PC-3 (cell line): ENCODE results near the gene BPIFB3. TPM values are rescaled to one million over a fixed set of nuclear protein-coding genes. Genes with fewer than 3 reads are reported as not detected.
"Not testable (repeated sequence)": the region's sequence is repeated elsewhere in the genome, so short reads cannot be mapped to it uniquely, and the experiment has no call there.

Experiments
- ATAC-seq: fragments of 200-7000 bp; cut with Tn5 transposase; 2 replicates; pipeline ENCODE4 v1.9.1; 2020; ENCODE audit warnings: mild to moderate bottlenecking, moderate library complexity
- BruUV-seq: library from RNA; stranded (reverse); fragments of 400-500 nt; replicated peaks from 2 replicates; lab custom pipeline; 2021; lab: Mats Ljungman, UMichigan
- CTCF ChIA-PET: fragments of 300-600 bp; sonication (Branson Sonifier 250); formaldehyde crosslinking; loops from one replicate; lab custom pipeline; 2022; ENCODE audit warnings: antibody characterized with exemption; lab: Charles Lee
- POLR2A ChIA-PET: fragments of 300-600 bp; sonication (Branson Sonifier 250); formaldehyde crosslinking; loops from one replicate; lab custom pipeline; 2022; ENCODE audit warnings: antibody characterized with exemption; ENCODE audit not compliant: unreplicated experiment; lab: Charles Lee
- DNase-seq: peaks from one replicate; pipeline ENCODE4 v3.0.0-alpha.2; 2015
- H2AFZ ChIP-seq: fragments of 300-600 bp; sonication (generic); 2 replicates; pipeline ENCODE4 v1.6.0; 2016; ENCODE audit warnings: antibody characterized with exemption, low read length
- H3F3A ChIP-seq: fragments of 300-600 bp; sonication (generic); one replicate; pipeline ENCODE4 v1.6.0; 2017; ENCODE audit warnings: antibody characterized with exemption, low read length, control low read depth, mild to moderate bottlenecking; ENCODE audit not compliant: unreplicated experiment
- H3K27ac ChIP-seq: fragments of 300-600 bp; sonication (generic); 2 replicates; pipeline ENCODE4 v1.5.1; 2016; ENCODE audit warnings: mild to moderate bottlenecking, low read length
- H3K27me3 ChIP-seq: fragments of 300-600 bp; sonication (generic); 2 replicates; pipeline ENCODE4 v1.6.1; 2016; ENCODE audit warnings: low read length, mixed read lengths
- H3K36me3 ChIP-seq: fragments of 300-600 bp; sonication (generic); 2 replicates; pipeline ENCODE4 v1.6.1; 2016; ENCODE audit warnings: low read depth, mixed run types, low read length, mixed read lengths
- H3K4me1 ChIP-seq: fragments of 300-600 bp; sonication (generic); 2 replicates; pipeline ENCODE4 v1.5.1; 2016; ENCODE audit warnings: low read length; ENCODE audit not compliant: insufficient read depth
- H3K4me2 ChIP-seq: fragments of 300-600 bp; sonication (generic); 2 replicates; pipeline ENCODE4 v1.6.0; 2016; ENCODE audit warnings: low read length
- H3K4me3 ChIP-seq: fragments of 300-600 bp; sonication (generic); 2 replicates; pipeline ENCODE4 v1.5.1; 2016; ENCODE audit warnings: mild to moderate bottlenecking, low read length, mixed read lengths
- H3K79me2 ChIP-seq: fragments of 300-600 bp; sonication (generic); 2 replicates; pipeline ENCODE4 v1.6.1; 2017; ENCODE audit warnings: low read length, mixed read lengths
- H3K9ac ChIP-seq: fragments of 300-600 bp; sonication (generic); 2 replicates; pipeline ENCODE4 v1.6.0; 2016; ENCODE audit warnings: mild to moderate bottlenecking, low read length
- H3K9me2 ChIP-seq: fragments of 300-600 bp; sonication (generic); replicated peaks from 2 replicates; pipeline ENCODE4 v1.6.1; 2016; ENCODE audit warnings: mixed run types, low read length, mixed read lengths
- H3K9me3 ChIP-seq: fragments of 300-600 bp; sonication (generic); 2 replicates; pipeline ENCODE4 v1.6.1; 2016; ENCODE audit warnings: low read length, mixed read lengths
- H4K20me1 ChIP-seq: fragments of 300-600 bp; sonication (generic); 2 replicates; pipeline ENCODE4 v1.6.1; 2016; ENCODE audit warnings: low read length, mixed read lengths
- CTCF ChIP-seq: fragments of 300-600 bp; sonication (generic); conservative IDR thresholded peaks from 2 replicates; pipeline ENCODE4 v1.5.1; 2017; ENCODE audit warnings: antibody characterized with exemption, low read depth, mild to moderate bottlenecking, low read length
- EZH2 ChIP-seq: fragments of 300-600 bp; sonication (generic); IDR thresholded peaks from one replicate; pipeline ENCODE4 v1.6.1; 2017; ENCODE audit warnings: antibody characterized with exemption, mild to moderate bottlenecking, low read length; ENCODE audit not compliant: unreplicated experiment
- EZH2phosphoT487 ChIP-seq: fragments of 300-600 bp; sonication (generic); IDR thresholded peaks from 2 replicates; pipeline ENCODE4 v1.6.1; 2018; ENCODE audit warnings: mild to moderate bottlenecking, antibody characterized with exemption, low read length, borderline replicate concordance
- intact Hi-C: fragments of 100-400 bp; cut with micrococcal nuclease; formaldehyde crosslinking; loops from 2 replicates; pipeline ENCODE4 v1.9.0; 2023
- total RNA-seq: library from RNA; depleted of rRNA; stranded (reverse); fragments of >200 nt; gene quantifications from 2 replicates; pipeline ENCODE4 v1.2.3, GENCODE V29; 2014

The BPIFB3 gene
- total RNA-seq, 1 experiment from 2014 or later, result not detected

- Histone ChIP-seq H3K4me3 (no peak overlapping the region), H3K9ac (no peak overlapping the region), H4K20me1 (no peaks in the 10 kb centered on the region), H3K79me2 (no peaks in the 10 kb centered on the region), H3K4me1 (no peaks in the 10 kb centered on the region), H3K9me3 (no peaks in the 10 kb centered on the region), H3K27me3 (peaks cover 45% of the 10 kb centered on the region), H3K27ac (no peak overlapping the region), H2AFZ (no peak overlapping the region), H3F3A (no peaks in the 10 kb centered on the region), H3K9me2 (no peaks in the 10 kb centered on the region), H3K36me3 (no peaks in the 10 kb centered on the region), H3K4me2 (no peak overlapping the region)
- BruUV-seq, result no TSS peak
- ChIA-PET POLR2A (no interaction called here), CTCF (no interaction called here)
- ATAC-seq (no peak), DNase-seq (no peak)
- no peak for TF ChIP-seq EZH2
- TF ChIP-seq EZH2phosphoT487, result no peak
- no peak for TF ChIP-seq CTCF
- intact Hi-C loops, result no loop called here
These were observed 51.7 kb downstream of the BPIFB3 start for GRCh38 chr20:33105316-33105924.

- H3K4me3 ChIP-seq, H3K9me2 ChIP-seq, intact Hi-C loops, H3K4me2 ChIP-seq, H3K27ac ChIP-seq, H3K79me2 ChIP-seq, H3K4me1 ChIP-seq, H3K9me3 ChIP-seq, H3K9ac ChIP-seq, H2AFZ ChIP-seq, H3F3A ChIP-seq, H3K36me3 ChIP-seq, H4K20me1 ChIP-seq, ATAC-seq, CTCF ChIA-PET, DNase-seq, POLR2A ChIA-PET, BruUV-seq: not testable (repeated sequence)
- H3K27me3 ChIP-seq, result peaks cover 43% of the 10 kb centered on the region
These were observed 52.4 kb downstream of the BPIFB3 start for GRCh38 chr20:33106058-33106620.

DNA sequence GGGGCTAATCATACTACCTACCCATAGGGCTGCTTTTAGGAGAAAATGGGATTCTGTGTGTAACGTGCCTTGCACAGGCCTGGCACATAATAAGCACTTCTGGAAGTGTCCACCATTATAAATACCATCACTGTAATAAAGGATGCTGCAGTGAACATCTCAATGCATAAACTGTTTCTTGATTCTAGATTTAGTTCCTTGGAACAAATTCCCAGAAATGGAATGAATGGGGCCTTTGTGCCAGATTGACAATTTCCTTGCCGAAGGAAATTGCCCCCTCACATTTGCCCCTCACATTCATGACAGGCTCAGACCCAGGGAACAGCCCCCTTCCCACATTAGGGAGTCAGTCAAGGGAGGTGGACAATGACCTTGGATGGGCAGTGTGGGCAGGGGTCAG lies 55.0 kb downstream of the BPIFB3 start:
- no peak overlapping the region for H3K4me2 ChIP-seq
- H3K4me3 ChIP-seq, result no peak overlapping the region
- peaks cover 39% of the 10 kb centered on the region for H3K27me3 ChIP-seq
- intact Hi-C loops, result no loop called here
- BruUV-seq, result no TSS peak
- no peaks in the 10 kb centered on the region for H3F3A ChIP-seq
- no peak for DNase-seq
- ATAC-seq, result no peak
- H3K9me2 ChIP-seq, result no peaks in the 10 kb centered on the region
- no peaks in the 10 kb centered on the region for H3K36me3 ChIP-seq
- no peak overlapping the region for H3K9ac ChIP-seq
- TF ChIP-seq EZH2, result no peak
- TF ChIP-seq CTCF, result no peak
- no peak for TF ChIP-seq EZH2phosphoT487
- H2AFZ ChIP-seq, result no peak overlapping the region
- no peaks in the 10 kb centered on the region for H4K20me1 ChIP-seq
- POLR2A ChIA-PET, result no interaction called here
- H3K79me2 ChIP-seq, result no peaks in the 10 kb centered on the region
- no peaks in the 10 kb centered on the region for H3K9me3 ChIP-seq
- H3K4me1 ChIP-seq, result no peaks in the 10 kb centered on the region
- CTCF ChIA-PET, result no interaction called here
- H3K27ac ChIP-seq, result no peak overlapping the region
